HG02759 (cell line): Measurements from ENCODE around the gene TRMT10B.

Experiments used
- ATAC-seq: cut with Tn5 transposase; IDR thresholded peaks from one replicate; pipeline ENCODE4 v1.9.1; 2021; ENCODE audit warnings: mild to moderate bottlenecking, moderate library complexity; ENCODE audit not compliant: unreplicated experiment

TRMT10B gene

GRCh38 chr9:37753489-37754190, at the start of gene TRMT10B:
Gene TRMT10B (plus strand): TSS chr9:37753805. CDS start chr9:37761932, 8,127 bp downstream.
- peak; percentile 97 for ATAC-seq

GRCh38 chr9:37705787-37706186, 47.8 kb upstream of the TRMT10B start:
- no peak for ATAC-seq

DNA sequence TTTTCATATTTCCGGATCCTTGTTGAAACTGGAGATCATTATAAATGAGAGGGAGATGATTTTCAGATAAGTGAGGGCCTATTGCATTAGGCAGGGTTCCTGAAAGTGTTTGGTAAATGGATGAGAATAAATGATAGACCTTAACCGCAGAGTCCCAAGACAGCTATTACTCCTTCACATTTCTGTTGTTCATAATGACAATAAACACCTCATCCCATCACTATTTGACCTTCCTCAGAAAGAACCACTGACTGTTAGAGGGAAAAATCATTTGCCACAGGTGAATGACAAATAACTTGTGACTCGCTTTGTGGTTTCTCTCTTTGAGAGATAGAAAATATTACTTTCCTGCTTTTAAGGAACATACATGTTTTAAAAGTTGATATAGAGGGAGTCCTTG, 47.3 kb upstream of the TRMT10B start:
- no peak for ATAC-seq

GRCh38 chr9:37707748-37708147, 45.9 kb upstream of the TRMT10B start:
- ATAC-seq = no peak

DNA sequence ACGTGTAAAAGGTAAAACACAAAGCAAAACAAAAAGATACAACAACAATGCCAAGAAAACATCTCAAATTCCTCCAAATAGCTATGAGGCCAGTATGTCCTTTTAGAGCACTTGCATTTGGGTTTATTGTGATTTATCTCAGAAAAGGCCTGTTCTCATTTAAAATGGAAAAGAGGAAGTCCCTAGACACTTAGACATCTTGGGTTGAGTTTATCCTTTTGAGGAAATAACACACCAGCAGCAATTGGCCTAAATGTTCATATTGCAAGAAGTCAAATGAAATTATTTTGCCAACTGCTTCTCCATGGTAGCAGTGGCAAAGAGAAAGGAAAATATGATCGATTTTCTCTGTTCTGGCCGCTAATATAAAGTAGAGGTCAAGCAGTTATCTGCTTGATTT, 43.6 kb upstream of the TRMT10B start:
- ATAC-seq = no peak

- no peak for ATAC-seq
These were observed 38.3 kb upstream of the TRMT10B start for GRCh38 chr9:37715260-37715659.

DNA sequence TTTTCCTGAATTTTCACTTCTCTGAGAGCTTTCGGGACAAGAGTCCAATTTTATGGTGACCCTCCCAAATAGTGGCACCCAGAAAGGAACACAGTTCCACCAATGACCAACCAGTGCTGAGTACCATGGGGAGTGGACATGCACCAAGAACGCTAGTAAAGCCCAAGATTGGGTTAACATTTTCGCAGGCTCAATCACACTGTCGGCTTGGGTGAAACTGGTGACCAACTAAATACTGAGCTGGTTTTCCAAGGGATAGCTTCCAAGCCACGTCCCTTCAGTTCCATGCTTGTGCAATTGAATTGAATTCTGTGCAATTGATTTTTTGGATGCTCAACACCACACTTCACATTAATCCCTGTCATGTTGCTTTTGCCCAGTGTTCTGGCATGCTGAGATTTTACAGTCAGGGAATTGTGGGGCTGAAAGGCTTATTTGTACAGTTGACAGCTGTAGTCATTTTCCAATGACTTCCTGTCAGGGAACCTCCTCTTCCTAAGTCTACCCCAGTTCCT, 37.6 kb upstream of the TRMT10B start:
- ATAC-seq = no peak

DNA sequence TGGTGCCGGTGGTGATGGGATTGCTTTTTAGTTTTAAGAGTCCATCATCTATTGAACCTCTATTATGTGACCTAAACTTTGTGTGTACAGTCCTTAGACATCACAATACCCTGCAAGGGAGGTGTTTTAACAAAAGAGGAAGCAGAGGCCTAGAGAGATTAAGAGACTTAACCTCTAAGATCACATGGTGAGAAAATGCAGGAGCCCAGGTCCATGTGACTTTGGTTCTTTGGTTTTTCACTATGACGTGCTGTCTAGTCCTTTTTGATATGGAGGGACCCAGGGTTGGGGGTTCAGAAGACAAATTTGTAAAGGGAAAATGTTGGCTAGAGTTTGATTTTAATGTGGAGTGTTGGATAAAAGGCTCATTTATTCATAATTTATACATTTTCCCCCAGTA, 34.1 kb upstream of the TRMT10B start:
- no peak for ATAC-seq

GRCh38 chr9:37727013-37727412, 26.6 kb upstream of the TRMT10B start:
- no peak for ATAC-seq

- ATAC-seq = no peak
These were observed 24.1 kb upstream of the TRMT10B start for GRCh38 chr9:37729499-37729898.

DNA sequence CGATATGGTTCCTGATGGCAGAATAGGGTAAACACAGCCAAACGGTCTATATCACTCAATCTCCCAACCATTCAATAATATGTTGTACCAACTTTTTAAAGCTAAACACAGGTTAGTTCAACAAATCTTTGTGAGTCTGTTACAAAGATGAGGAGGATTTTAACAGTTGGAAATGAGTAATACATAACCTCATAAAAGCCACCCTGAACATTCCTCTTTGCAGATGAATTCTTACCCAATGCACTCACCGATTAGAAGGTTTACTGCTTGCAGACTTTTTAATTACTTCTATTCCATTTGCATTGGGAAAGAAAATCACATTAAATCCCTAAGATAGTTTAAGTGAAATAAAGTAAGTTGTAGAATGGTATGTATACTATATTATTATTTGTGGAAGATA, 23.3 kb upstream of the TRMT10B start:
- no peak for ATAC-seq

DNA sequence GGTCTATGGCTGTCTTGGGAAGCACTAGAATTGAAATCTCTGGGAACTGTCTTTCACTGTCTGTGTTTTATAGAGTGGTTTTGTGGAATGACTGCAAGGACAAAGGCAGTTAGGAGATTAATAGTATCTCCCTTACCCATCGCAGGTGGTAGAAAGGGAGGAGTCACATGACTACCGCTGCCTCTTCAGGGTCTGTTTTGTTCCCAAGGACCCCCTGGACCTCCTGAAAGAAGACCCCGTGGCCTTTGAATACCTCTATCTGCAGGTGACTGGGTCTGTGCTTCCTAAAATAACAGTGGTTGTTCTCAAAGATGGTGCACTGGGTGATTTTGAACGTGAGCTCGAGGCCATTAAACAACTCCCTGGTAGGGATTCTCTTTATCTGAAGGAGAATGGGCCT, 22.8 kb upstream of the TRMT10B start:
- ATAC-seq = no peak

GRCh38 chr9:37732086-37732741, 21.4 kb upstream of the TRMT10B start:
- no peak for ATAC-seq

GRCh38 chr9:37732952-37733351, 20.7 kb upstream of the TRMT10B start:
- ATAC-seq = no peak

- ATAC-seq = no peak
These were observed 14.4 kb upstream of the TRMT10B start for GRCh38 chr9:37739222-37739621.

DNA sequence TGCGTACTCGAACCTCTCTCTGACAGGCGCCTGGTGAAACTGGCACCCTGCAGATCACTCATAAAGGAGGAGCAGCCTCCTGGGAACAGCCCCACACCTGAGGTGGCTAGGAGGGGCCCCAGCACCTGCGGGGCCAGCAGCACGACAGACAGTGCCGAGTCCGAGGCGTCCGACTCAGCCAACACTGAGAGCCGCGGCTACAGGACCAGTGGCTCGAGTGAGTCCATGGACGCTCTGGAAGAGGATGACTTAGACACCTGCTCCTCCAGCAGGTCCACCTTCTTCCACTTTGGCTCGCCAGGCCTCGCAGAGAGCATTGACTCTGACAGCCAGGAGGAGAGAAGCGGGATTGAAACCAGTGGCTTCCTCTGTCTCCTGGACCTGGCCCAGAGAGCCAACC, 13.5 kb upstream of the TRMT10B start:
- no peak for ATAC-seq

DNA sequence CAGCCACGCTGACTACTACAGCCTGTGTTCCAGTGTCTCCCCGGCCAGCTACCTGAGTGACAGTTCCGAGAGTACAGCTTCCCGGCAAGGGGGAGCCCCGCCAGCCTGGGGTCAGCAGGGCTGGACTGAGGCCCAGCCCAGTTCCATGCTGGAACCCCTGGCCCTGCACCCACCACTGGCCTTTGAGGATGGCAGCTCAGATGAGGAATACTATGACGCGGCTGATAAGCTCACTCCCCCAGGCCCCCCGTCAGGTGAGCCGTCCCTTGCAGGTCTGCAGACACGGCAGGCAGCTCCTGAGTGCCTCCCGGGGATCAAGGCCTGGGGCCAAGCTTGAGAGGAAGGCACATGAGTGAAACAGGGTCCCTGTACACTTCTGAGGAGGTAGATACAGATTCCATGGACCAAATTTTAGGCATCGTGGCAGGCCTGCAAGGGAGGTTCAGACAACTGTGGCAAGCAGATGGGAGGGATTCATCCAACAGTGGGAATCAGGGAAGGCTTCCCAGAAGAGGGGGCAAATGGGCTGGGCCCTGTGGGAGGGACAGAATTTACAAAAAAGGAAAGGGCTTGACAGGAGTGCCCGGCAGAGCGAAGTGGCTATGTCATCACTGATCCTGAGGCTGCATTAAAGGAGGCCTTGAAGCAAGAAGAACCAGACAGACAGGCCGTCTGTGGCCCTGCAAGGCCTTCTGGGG, 12.8 kb upstream of the TRMT10B start:
- no peak for ATAC-seq

DNA sequence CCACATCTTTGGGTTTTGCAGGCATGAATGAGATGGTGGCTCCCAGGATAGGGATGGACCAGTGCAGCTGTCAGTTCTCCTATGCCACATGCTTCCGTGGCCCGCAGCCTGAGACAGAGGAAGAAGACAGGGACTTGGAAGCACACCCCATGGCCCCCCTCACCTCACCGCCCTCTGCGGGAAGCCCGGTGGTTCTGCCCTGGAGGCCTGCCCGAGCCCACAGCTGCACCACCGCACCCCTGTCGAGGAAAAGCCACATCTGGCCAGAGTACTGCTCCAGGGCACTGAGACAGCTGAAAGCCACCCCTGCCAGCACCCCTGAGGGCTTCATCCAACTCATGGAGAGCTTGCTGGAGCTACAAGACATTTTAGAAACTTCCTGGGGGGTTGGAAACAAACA, 7.6 kb upstream of the TRMT10B start:
- no peak for ATAC-seq

- peak; percentile 13 for ATAC-seq
These were observed 6.9 kb upstream of the TRMT10B start for GRCh38 chr9:37746448-37747270.

DNA sequence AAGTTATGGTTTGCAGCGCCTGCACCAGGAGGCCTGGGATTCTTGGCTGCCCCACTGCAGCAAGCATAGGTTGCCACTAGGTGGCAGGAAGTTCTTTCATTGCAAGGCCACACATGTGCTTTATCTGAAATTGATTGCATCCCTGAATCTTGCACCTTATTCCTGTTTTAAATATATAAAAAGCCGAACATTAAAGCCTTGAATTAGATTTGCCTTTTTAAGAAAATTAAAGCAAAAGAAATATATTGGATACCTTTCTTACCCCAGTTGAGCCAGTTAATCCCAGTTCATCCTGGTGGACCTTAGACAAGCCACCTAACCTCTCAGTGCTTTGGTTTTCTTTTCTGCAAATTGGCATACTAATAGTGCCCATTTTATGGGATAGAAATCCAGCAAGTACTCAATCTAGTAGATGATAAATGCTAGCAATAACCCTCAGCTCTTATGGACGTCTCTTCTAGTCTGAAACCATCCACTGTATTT, 6.3 kb upstream of the TRMT10B start:
- ATAC-seq = peak; percentile 75

- no peak for ATAC-seq
These were observed 4.5 kb upstream of the TRMT10B start for GRCh38 chr9:37749129-37749528.
